H9 (cell line): ENCODE measurements around the gene DKKL1. TPM values are rescaled to one million over a fixed set of nuclear protein-coding genes. Genes with fewer than 3 reads are reported as not detected.

Experiments
- DNase-seq: peaks from one replicate; pipeline ENCODE4 v3.0.0-alpha.2; 2017
- H2AFZ ChIP-seq: one replicate; pipeline ENCODE4 v1.6.1; 2013; ENCODE audit warnings: mild to moderate bottlenecking, low read length, control low read depth, moderate library complexity
- H2AK5ac ChIP-seq: 2 replicates; pipeline ENCODE4 v1.6.1; 2013; ENCODE audit warnings: low read length, control low read depth, mixed read lengths; ENCODE audit not compliant: insufficient read length
- H2BK120ac ChIP-seq: one replicate; pipeline ENCODE4 v1.6.1; 2013; ENCODE audit warnings: low read depth, mild to moderate bottlenecking, low read length, control low read depth, inconsistent platforms; ENCODE audit not compliant: poor library complexity, severe bottlenecking
- H2BK12ac ChIP-seq: 2 replicates; pipeline ENCODE4 v1.6.1; 2013; ENCODE audit warnings: low read length, control low read depth, mixed read lengths, low read depth; ENCODE audit not compliant: insufficient read length
- H2BK15ac ChIP-seq: 2 replicates; pipeline ENCODE4 v1.6.1; 2013; ENCODE audit warnings: low read depth, low read length, control low read depth
- H2BK20ac ChIP-seq: one replicate; pipeline ENCODE4 v1.6.1; 2013; ENCODE audit warnings: low read depth, mild to moderate bottlenecking, low read length, control low read depth, inconsistent platforms; ENCODE audit not compliant: poor library complexity, severe bottlenecking
- H2BK5ac ChIP-seq: 2 replicates; pipeline ENCODE4 v1.6.1; 2013; ENCODE audit warnings: low read length, control low read depth, mixed read lengths; ENCODE audit not compliant: insufficient read length
- H3K14ac ChIP-seq: 2 replicates; pipeline ENCODE4 v1.6.1; 2013; ENCODE audit warnings: low read length, control low read depth; ENCODE audit not compliant: insufficient read depth
- H3K18ac ChIP-seq: 2 replicates; pipeline ENCODE4 v1.6.1; 2013; ENCODE audit warnings: low read depth, mild to moderate bottlenecking, mixed read lengths, low read length, control low read depth; ENCODE audit not compliant: insufficient read length
- H3K23ac ChIP-seq: 2 replicates; pipeline ENCODE4 v1.6.1; 2013; ENCODE audit warnings: low read length, control low read depth, mixed read lengths, low read depth; ENCODE audit not compliant: insufficient read length
- H3K23me2 ChIP-seq: 2 replicates; pipeline ENCODE4 v1.6.1; 2013; ENCODE audit warnings: low read depth, mild to moderate bottlenecking, mixed read lengths, low read length, control low read depth; ENCODE audit not compliant: insufficient read length, poor library complexity, severe bottlenecking
- H3K27ac ChIP-seq: 2 replicates; pipeline ENCODE4 v1.5.1; 2013; ENCODE audit warnings: low read length, control low read depth, mixed read lengths, low read depth; ENCODE audit not compliant: insufficient read length
- H3K27me3 ChIP-seq: 2 replicates; pipeline ENCODE4 v1.6.1; 2013; ENCODE audit warnings: low read length, control low read depth, inconsistent platforms; ENCODE audit not compliant: insufficient read depth
- H3K4ac ChIP-seq: 2 replicates; pipeline ENCODE4 v1.6.1; 2013; ENCODE audit warnings: low read depth, mild to moderate bottlenecking, control low read depth, inconsistent platforms, low read length, moderate library complexity
- H3K4me1 ChIP-seq: 2 replicates; pipeline ENCODE4 v1.6.1; 2013; ENCODE audit warnings: low read length, control low read depth, inconsistent platforms; ENCODE audit not compliant: insufficient read depth
- H3K4me2 ChIP-seq: 2 replicates; pipeline ENCODE4 v1.6.1; 2013; ENCODE audit warnings: low read length, control low read depth, mixed read lengths; ENCODE audit not compliant: insufficient read length, insufficient read depth
- H3K56ac ChIP-seq: 2 replicates; pipeline ENCODE4 v1.6.1; 2013; ENCODE audit warnings: low read depth, mild to moderate bottlenecking, mixed read lengths, low read length, control low read depth; ENCODE audit not compliant: insufficient read length
- H3K79me1 ChIP-seq: 2 replicates; pipeline ENCODE4 v1.6.1; 2013; ENCODE audit warnings: low read depth, mild to moderate bottlenecking, moderate library complexity, low read length, control low read depth, inconsistent platforms; ENCODE audit not compliant: insufficient read depth, poor library complexity, severe bottlenecking
- H3K79me2 ChIP-seq: 2 replicates; pipeline ENCODE4 v1.6.1; 2013; ENCODE audit warnings: low read length, control low read depth, inconsistent platforms; ENCODE audit not compliant: insufficient read depth
- H3K9ac ChIP-seq: 2 replicates; pipeline ENCODE4 v1.6.1; 2013; ENCODE audit warnings: low read length, control low read depth, mixed read lengths; ENCODE audit not compliant: insufficient read length; ENCODE audit errors: extremely low read depth
- H3K9me3 ChIP-seq: one replicate; pipeline ENCODE4 v1.6.1; 2013; ENCODE audit warnings: low read depth, low read length, inconsistent platforms; ENCODE audit not compliant: control insufficient read depth
- H3T11ph ChIP-seq: one replicate; pipeline ENCODE4 v1.6.1; 2013; ENCODE audit warnings: mild to moderate bottlenecking, low read length, control low read depth, inconsistent platforms
- H4K20me1 ChIP-seq: one replicate; pipeline ENCODE4 v1.6.1; 2013; ENCODE audit not compliant: control insufficient read depth, insufficient read length, insufficient read depth
- H4K5ac ChIP-seq: 2 replicates; pipeline ENCODE4 v1.6.1; 2013; ENCODE audit warnings: low read depth, mild to moderate bottlenecking, mixed read lengths, low read length, control low read depth; ENCODE audit not compliant: insufficient read length
- H4K8ac ChIP-seq: replicated peaks from 2 replicates; pipeline ENCODE4 v1.6.1; 2013; ENCODE audit warnings: low read length, control low read depth, mixed read lengths, low read depth; ENCODE audit not compliant: insufficient read length
- H4K91ac ChIP-seq: 2 replicates; pipeline ENCODE4 v1.6.1; 2013; ENCODE audit warnings: low read depth, mild to moderate bottlenecking, moderate library complexity, mixed read lengths, low read length, control low read depth; ENCODE audit not compliant: insufficient read length
- H3K27ac Mint-ChIP-seq, 3 experiments: 2 replicates in 2 of 3; 3 replicates in 1 of 3; pipeline ENCODE4 v1.8.0; 2020 to 2021; ENCODE audit warnings: mixed read lengths in 3 of 3, mild to moderate bottlenecking in 1 of 3, moderate library complexity in 1 of 3
- H3K27me3 Mint-ChIP-seq: 2 replicates; pipeline ENCODE4 v1.8.0; 2021; ENCODE audit warnings: low read depth, mild to moderate bottlenecking, moderate library complexity, mixed read lengths
- H3K36me3 Mint-ChIP-seq, 3 experiments: 2 replicates in 2 of 3; 3 replicates in 1 of 3; pipeline ENCODE4 v1.8.0; 2020 to 2021; ENCODE audit warnings: low read depth in 3 of 3, mixed read lengths in 3 of 3; ENCODE audit not compliant: insufficient read depth in 1 of 3
- H3K4me1 Mint-ChIP-seq, 2 experiments: 2 replicates each; pipeline ENCODE4 v1.8.0; 2020; ENCODE audit warnings: mixed read lengths in 2 of 2
- H3K4me3 Mint-ChIP-seq, 2 experiments: 2 replicates in 1 of 2; 3 replicates in 1 of 2; pipeline ENCODE4 v1.8.0; 2020 to 2021; ENCODE audit warnings: mild to moderate bottlenecking in 2 of 2, mixed read lengths in 2 of 2, moderate library complexity in 1 of 2
- H3K9me3 Mint-ChIP-seq, 2 experiments: 2 replicates in 1 of 2; 3 replicates in 1 of 2; pipeline ENCODE4 v1.8.0; 2020; ENCODE audit warnings: mild to moderate bottlenecking in 2 of 2, mixed read lengths in 2 of 2, moderate library complexity in 1 of 2
- CTCF ChIP-seq: fragments of 200-600 bp; sonication (generic); conservative IDR thresholded peaks from 3 replicates; pipeline ENCODE4 v1.8.0; 2021; ENCODE audit warnings: antibody characterized with exemption, mild to moderate bottlenecking
- WGBS: extraction: QIAGEN DNeasy Blood & Tissue Kit; methylation state at CpG from one replicate; pipeline ENCODE4 v1.1.7; 2013; ENCODE audit warnings: missing lambda C conversion rate, low lambda C conversion rate, mixed read lengths; ENCODE audit not compliant: insufficient read length; ENCODE audit errors: extremely low coverage; 5-methylcytosine and 5-hydroxymethylcytosine counted together
- total RNA-seq: library from RNA; stranded (reverse); gene quantifications from 2 replicates; pipeline ENCODE4 v1.2.1, GENCODE V29; 2021

DKKL1 gene
- total RNA-seq, 1 experiment from 2014 or later, result 3.5 TPM

GRCh38 chr19:49413348-49413747 is 49.7 kb downstream of the DKKL1 start:
- no peak overlapping the region for H3K23ac ChIP-seq
- H4K20me1 ChIP-seq, result no peaks in the 10 kb centered on the region
- no peak overlapping the region for H3T11ph ChIP-seq
- H2BK15ac ChIP-seq, result no peak overlapping the region
- no peak overlapping the region for H3K27ac ChIP-seq
- H2AFZ ChIP-seq, result no peak overlapping the region
- Mint-ChIP-seq H3K4me3 (no peak overlapping the region), H3K27ac (peak overlapping the region in 1 of 3 experiments; percentile 2; a peak in 1 of 7 replicates), H3K36me3 (no peaks in the 10 kb centered on the region; a peak in 1 of 7 replicates), H3K9me3 (no peaks in the 10 kb centered on the region; a peak in 1 of 5 replicates), H3K27me3 (peaks cover 11% of the 10 kb centered on the region), H3K4me1 (peaks cover 50 to 62% of the 10 kb centered on the region in 2 experiments)
- no peak overlapping the region for H2BK12ac ChIP-seq
- no peaks in the 10 kb centered on the region for H3K4me1 ChIP-seq
- no peaks in the 10 kb centered on the region for H3K79me2 ChIP-seq
- no peak overlapping the region for H3K9ac ChIP-seq
- H3K14ac ChIP-seq, result no peak overlapping the region
- no peak overlapping the region for H2AK5ac ChIP-seq
- TF ChIP-seq CTCF, result no peak
- no peak overlapping the region for H3K56ac ChIP-seq
- H2BK120ac ChIP-seq, result no peak overlapping the region
- no peak overlapping the region for H2BK5ac ChIP-seq
- H3K4ac ChIP-seq, result no peak overlapping the region
- H4K8ac ChIP-seq, result no peak overlapping the region
- H3K9me3 ChIP-seq, result no peaks in the 10 kb centered on the region
- DNase-seq, result no peak
- H3K79me1 ChIP-seq, result no peaks in the 10 kb centered on the region
- no peak overlapping the region for H4K91ac ChIP-seq
- no peak overlapping the region for H2BK20ac ChIP-seq
- peaks cover 5% of the 10 kb centered on the region for H3K23me2 ChIP-seq
- H3K4me2 ChIP-seq, result no peak overlapping the region
- H3K18ac ChIP-seq, result no peak overlapping the region
- no peaks in the 10 kb centered on the region for H3K27me3 ChIP-seq
- WGBS, result no CpG with 5 or more reads among the region's 9 CpGs
- no peak overlapping the region for H4K5ac ChIP-seq
